ENCODE data around the gene ARHGAP1.
"Not testable (repeated sequence)": the region's sequence is repeated elsewhere in the genome, so short reads cannot be mapped to it uniquely, and the experiment has no call there.

The ARHGAP1 gene

DNA sequence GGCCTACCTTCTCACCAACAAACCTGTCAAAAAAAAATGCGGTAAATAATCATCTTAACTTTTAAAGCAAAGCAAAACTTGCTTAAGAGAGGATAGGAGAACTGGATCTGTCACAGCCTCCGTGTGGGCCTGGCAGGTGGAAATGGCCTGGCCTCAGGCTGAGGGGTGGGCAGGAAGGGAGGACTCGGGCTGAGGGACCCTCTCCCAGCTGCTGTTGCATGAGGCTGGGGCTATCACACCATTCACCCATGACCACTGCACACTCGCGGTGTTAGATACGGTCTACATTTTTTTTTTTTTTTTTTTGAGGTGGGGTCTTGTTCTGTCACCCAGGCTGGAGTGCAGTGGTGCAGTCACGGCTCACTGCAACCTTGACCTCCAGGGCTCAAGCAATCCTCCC lies 24.5 kb downstream of the ARHGAP1 start:
- Histone ChIP-seq H3K9me3 (ENCODE audit: low read depth, low read length) (no peaks in the 10 kb centered on the region), H3K36me3 (ENCODE audit: insufficient read depth, low read length) (peaks cover 27% of the 10 kb centered on the region), H3K9ac (ENCODE audit: insufficient read length) (no peak overlapping the region), H3K27ac (peak overlapping the region; percentile 94), H3K4me3 (no peak overlapping the region)
- no peak for DNase-seq (ENCODE audit: low read depth, low spot score)
- TF ChIP-seq POLR2AphosphoS5 (IDR thresholded peaks at IDR 0.05; ENCODE audit: borderline replicate concordance, low read depth, low read length) = no peak; the same call in 1 of the 2 replicates

DNA sequence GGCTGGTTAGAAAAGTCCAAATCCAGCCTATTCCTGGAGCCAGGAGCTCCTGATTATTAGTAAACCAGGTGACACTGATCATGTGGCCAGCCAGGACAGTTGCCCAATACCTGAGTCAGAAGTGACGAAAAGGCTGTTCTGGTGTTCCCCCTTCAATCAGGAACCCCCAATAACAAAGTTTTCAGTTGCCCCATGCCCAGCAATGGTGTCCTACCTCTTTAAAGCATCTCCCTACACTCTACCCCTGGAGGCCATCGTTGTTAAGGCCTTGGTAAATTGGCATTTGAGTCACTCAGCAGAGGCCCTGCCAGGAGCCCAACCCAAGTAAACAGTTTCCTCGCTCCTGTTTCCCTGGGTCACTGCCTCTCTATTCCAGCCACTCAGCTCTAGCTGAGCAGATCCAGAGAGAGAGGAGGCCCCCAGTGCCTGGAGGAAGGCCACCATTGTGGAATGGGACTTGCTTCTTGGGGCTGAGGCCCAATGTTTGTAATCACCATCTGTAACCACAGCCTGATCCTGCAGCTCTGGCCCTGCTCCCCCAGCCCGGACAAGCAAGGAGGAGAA lies 25.0 kb downstream of the ARHGAP1 start:
- peaks cover 30% of the 10 kb centered on the region for H3K36me3 ChIP-seq (ENCODE audit: insufficient read depth, low read length)
- H3K9ac ChIP-seq (ENCODE audit: insufficient read length) = no peak overlapping the region
- peak overlapping the region; percentile 52 for H3K4me3 ChIP-seq

DNA sequence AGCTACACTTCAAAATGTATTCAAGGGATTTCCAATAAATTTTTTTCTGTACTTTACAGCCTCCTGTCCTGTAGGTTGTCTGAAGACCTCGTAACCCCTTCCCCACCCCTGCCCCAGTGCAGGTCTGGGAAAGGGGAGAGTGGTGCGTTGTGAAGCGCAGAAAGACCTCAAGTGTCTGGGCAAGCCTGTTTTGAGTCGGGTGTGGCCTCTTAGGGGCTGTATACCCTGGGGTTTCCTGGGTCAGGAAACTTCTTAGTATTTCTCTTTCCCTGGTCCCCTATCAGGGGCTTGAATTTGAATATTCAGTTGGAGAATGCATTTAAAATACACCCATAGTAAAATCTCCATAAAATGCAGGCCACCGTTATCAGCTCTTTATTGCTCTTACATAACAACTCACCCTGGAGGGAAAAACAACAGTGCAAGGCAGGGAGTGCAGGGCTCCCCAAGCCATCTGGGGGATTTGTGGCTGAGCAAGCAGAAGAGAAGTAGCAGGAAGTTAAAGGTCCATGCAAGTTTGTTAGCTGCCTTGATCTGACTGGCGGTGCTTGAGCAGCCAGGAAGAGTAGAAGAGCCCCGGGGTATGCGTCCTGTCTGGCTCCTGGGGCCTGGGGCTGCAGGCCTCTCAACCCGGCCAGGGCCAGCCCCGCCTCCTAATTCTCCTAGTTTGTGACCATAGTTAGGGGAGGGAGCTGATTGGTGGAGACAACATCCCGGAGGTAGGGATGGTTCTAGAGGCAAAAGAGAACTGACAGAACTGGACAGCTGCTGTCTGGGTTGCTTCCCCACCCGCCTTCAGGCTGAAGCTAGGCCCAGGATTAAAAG lies 25.7 kb downstream of the ARHGAP1 start:
- Histone ChIP-seq H3K9ac (ENCODE audit: insufficient read length) (peak overlapping the region; percentile 53), H3K9me3 (ENCODE audit: low read depth, low read length) (no peaks in the 10 kb centered on the region), H3K4me3 (peak overlapping the region; percentile 52), H3K36me3 (ENCODE audit: insufficient read depth, low read length) (peaks cover 31% of the 10 kb centered on the region), H3K27ac (peak overlapping the region; percentile 94)
- peak; percentile 83 for DNase-seq (ENCODE audit: low read depth, low spot score)
- no peak for TF ChIP-seq FOXP2 (optimal IDR thresholded peaks at IDR 0.05; ENCODE audit: control extremely low read depth, extremely low read length, insufficient read depth)
- TF ChIP-seq POLR2AphosphoS5 (IDR thresholded peaks at IDR 0.05; ENCODE audit: borderline replicate concordance, low read depth, low read length) = peak; percentile 55

More for the DNA sequence above, 25.0 kb downstream of the ARHGAP1 start:
- H3K27ac ChIP-seq = peak overlapping the region; percentile 94
- DNase-seq (ENCODE audit: low read depth, low spot score) = no peak
- TF ChIP-seq POLR2AphosphoS5 (IDR thresholded peaks at IDR 0.05; ENCODE audit: borderline replicate concordance, low read depth, low read length) = no peak
- TF ChIP-seq EZH2 (IDR thresholded peaks at IDR 0.05) = no peak
- no peak for TF ChIP-seq FOXP2 (optimal IDR thresholded peaks at IDR 0.05; ENCODE audit: control extremely low read depth, extremely low read length, insufficient read depth)
- H3K9me3 ChIP-seq (ENCODE audit: low read depth, low read length) = no peaks in the 10 kb centered on the region

DNA sequence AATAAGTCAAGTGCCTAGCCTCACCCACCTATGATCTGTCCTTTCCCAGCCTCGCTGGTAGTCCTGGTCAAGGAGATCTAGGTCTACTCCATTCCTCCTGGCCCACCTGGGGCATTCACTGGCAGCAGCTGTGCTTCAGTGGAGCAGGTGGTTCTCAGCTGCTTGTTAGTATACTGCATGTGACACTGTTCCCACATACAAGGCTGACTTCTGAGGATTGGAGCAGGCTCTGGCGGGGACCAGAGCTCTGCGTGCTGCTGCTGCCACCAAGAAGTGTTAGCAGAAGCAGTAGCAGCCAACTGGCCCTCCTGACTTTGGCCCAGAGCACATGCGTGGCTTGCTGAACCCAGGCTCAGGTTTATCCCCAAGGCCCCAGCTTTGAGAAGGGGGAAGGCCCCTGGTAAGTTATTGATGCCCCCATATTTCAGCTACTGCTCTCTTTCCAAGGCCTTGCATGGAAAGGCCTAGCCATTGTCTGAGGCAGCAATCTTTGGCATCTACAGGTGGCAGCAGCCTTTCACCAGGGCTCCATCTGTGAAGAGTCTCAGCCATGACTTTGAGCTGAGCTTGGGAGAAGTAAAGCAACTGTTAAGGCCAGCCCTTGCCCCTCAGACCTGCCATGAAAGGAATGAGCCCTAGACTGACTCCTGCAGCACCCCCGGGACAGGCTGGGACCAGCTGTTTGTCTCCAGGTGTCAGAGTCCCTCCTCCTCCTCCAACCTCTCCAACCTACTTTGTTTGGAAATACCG lies 26.5 kb downstream of the ARHGAP1 start:
- TF ChIP-seq EZH2 (IDR thresholded peaks at IDR 0.05) (no peak), FOXP2 (optimal IDR thresholded peaks at IDR 0.05; ENCODE audit: control extremely low read depth, extremely low read length, insufficient read depth) (no peak)
- Histone ChIP-seq H3K4me3 (peak overlapping the region; percentile 52), H3K9me3 (ENCODE audit: low read depth, low read length) (no peaks in the 10 kb centered on the region), H3K36me3 (ENCODE audit: insufficient read depth, low read length) (peaks cover 34% of the 10 kb centered on the region), H3K27ac (peak overlapping the region; percentile 94), H3K9ac (ENCODE audit: insufficient read length) (peak overlapping the region; percentile 53)
- no peak for DNase-seq (ENCODE audit: low read depth, low spot score)

DNA sequence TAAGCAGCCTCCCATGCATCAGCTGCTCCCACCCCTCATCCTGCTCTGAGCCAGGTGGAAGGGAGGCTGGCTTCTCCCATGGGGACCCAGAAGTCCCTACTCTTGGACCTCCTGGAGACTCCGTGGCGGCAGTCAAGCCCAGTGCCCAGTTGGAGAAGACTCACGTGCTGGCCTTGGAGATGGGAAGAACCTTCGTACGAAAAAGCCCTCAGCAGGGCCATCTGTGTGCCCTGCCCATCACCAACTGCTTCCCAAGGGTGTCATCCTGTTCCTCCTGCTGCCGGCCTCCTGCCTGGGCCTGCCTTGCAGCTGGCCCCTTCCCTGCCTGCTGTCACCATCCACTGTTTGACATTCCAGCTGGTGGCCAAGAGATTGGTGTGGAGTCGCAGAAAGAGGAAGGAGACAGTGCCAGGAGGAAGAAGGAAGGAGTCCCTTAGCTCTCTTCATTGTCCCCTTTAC lies 28.0 kb downstream of the ARHGAP1 start:
- TF ChIP-seq POLR2AphosphoS5 (IDR thresholded peaks at IDR 0.05; ENCODE audit: borderline replicate concordance, low read depth, low read length) = no peak
- no peak for TF ChIP-seq FOXP2 (optimal IDR thresholded peaks at IDR 0.05; ENCODE audit: control extremely low read depth, extremely low read length, insufficient read depth)
- no peak for TF ChIP-seq EZH2 (IDR thresholded peaks at IDR 0.05)
- H3K9me3 ChIP-seq (ENCODE audit: low read depth, low read length) = no peaks in the 10 kb centered on the region
- peaks cover 46% of the 10 kb centered on the region for H3K36me3 ChIP-seq (ENCODE audit: insufficient read depth, low read length)
- no peak overlapping the region for H3K27ac ChIP-seq
- no peak overlapping the region for H3K4me3 ChIP-seq
- H3K9ac ChIP-seq (ENCODE audit: insufficient read length) = no peak overlapping the region
- DNase-seq (ENCODE audit: low read depth, low spot score) = no peak

DNA sequence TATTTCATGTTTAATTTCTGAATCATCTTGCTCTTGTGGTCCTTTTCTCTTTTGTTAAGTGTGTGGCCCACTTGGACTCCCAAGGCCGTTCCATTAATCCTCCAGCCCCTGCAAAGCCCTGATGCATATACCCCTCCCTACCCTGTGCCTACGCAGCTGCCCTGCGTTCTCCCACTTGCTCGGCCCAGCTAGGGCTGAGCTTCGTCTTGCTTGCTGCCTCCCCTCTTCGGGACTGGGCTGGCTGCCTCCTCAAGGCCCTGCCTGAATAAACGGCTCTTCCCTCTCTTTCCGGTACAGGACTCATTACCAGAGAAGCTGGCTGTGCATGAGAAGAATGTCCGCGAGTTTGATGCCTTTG lies 28.5 kb downstream of the ARHGAP1 start:
- no peaks in the 10 kb centered on the region for H3K9me3 ChIP-seq (ENCODE audit: low read depth, low read length)
- TF ChIP-seq EZH2 (IDR thresholded peaks at IDR 0.05) (no peak), FOXP2 (optimal IDR thresholded peaks at IDR 0.05; ENCODE audit: control extremely low read depth, extremely low read length, insufficient read depth) (no peak)

DNA sequence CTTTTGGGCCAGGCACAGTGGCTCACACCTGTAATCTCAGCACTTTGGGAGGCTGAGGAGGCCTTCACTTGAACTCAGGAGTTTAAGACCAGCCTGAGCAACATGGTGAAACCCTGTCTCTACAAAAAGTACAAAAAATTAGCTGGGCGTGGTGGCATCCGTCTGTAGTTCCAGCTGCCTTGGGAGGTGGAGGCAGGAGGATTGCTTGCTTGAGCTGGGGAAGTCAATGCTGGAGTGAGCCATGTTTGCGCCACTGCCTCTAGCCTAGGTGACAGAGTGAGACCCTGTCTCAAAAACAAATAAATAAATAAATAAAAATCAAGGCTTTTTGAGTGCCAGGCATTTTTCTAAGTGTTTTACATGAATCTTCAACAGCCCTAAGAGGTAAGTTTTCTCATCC lies 29.9 kb downstream of the ARHGAP1 start:
- H3K36me3 ChIP-seq (ENCODE audit: insufficient read depth, low read length) = peaks cover 55% of the 10 kb centered on the region
- not testable (repeated sequence) for DNase-seq (ENCODE audit: low read depth, low spot score); H3K4me3 ChIP-seq; H3K9ac ChIP-seq (ENCODE audit: insufficient read length); H3K9me3 ChIP-seq (ENCODE audit: low read depth, low read length)
- H3K27ac ChIP-seq = peak overlapping the region; percentile 87

More for the DNA sequence above, 28.5 kb downstream of the ARHGAP1 start:
- Histone ChIP-seq H3K4me3 (no peak overlapping the region), H3K36me3 (ENCODE audit: insufficient read depth, low read length) (peaks cover 47% of the 10 kb centered on the region), H3K9ac (ENCODE audit: insufficient read length) (no peak overlapping the region), H3K27ac (peak overlapping the region; percentile 87)
- no peak for DNase-seq (ENCODE audit: low read depth, low spot score)

DNA sequence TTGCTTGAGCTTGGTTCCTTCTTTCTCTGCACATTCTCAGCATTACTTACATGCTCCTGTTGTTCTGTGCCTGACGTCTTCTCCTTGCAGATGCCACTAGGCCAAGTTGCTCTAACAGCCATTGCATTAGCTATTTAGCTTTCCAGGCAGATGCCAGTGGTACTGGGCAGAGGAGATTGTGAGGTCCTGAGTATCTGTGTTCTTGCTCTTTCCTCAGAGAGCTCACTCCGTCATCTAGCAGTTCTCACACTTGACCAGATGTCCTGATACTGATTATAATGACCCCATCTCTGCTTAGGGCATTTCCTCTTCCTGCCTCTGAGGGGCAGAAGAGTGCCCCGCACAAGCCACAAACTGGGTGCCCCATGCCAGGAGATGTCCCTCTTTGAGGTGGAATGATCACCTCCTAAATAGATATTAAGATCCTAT lies 30.7 kb downstream of the ARHGAP1 start:
- Histone ChIP-seq H3K9ac (ENCODE audit: insufficient read length) (no peak overlapping the region), H3K4me3 (no peak overlapping the region), H3K9me3 (ENCODE audit: low read depth, low read length) (no peaks in the 10 kb centered on the region), H3K36me3 (ENCODE audit: insufficient read depth, low read length) (peaks cover 63% of the 10 kb centered on the region), H3K27ac (no peak overlapping the region)
- no peak for DNase-seq (ENCODE audit: low read depth, low spot score)
- TF ChIP-seq POLR2AphosphoS5 (IDR thresholded peaks at IDR 0.05; ENCODE audit: borderline replicate concordance, low read depth, low read length) (no peak), EZH2 (IDR thresholded peaks at IDR 0.05) (no peak), FOXP2 (optimal IDR thresholded peaks at IDR 0.05; ENCODE audit: control extremely low read depth, extremely low read length, insufficient read depth) (no peak)

All from SK-N-MC (cell line).